ENCODE measurements around the gene GNA15. TPM values are rescaled to one million over a fixed set of nuclear protein-coding genes. Genes with fewer than 3 reads are reported as not detected.
A peak's percentile ranks its signal among the peaks of the same experiment; 100 is the strongest.

Gene GNA15
- total and polyA plus RNA-seq, 12 donors = 0.61 to 16.3 (median 6.8) TPM

- peak overlapping the region; percentile 40 to 93 (median 80) for H3K4me3 ChIP-seq
- peaks cover 47 to 54% of the 10 kb centered on the region in 2 donors for H3K4me1 ChIP-seq (replicated peaks in 1 of 2)
- peak overlapping the region in 4 of 5 donors; percentile 35 to 89 (median 83) for H3K27ac ChIP-seq
Measured at GRCh38 chr19:3095441-3096191, 40.2 kb upstream of the GNA15 start.

DNA sequence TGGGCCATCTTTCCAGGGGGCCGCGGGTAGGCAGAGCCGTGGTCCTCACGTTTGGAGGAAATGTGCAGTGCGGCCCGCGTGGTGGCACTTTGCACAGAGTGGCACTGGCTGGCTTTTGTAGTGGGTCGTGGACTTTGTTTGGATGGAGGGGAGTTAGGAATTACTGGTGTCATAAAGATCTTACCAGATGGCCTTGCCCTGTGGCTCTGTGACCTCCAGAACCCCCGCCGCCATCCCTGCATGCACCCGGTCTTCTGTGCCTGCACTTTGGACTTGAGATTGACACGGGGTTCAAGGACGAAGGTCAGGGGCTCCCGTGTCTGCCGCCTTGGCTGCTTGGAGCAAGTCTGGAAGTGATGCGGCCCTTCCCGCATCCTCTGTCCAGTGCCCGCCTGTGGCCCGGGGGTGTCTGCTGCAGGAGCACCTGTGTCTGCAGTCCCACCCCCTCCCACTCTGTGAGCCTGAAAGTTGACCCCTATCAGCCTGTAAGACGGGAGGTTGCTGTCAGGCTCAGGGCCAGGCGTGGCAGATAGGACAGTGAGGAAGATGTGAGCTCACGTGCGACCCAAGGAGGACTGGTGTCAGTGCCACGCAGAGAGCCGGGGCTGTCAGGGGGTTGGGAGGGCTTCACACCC lies 39.4 kb upstream of the GNA15 start:
- Histone ChIP-seq H3K4me3 (peak overlapping the region in 2 of 4 donors; percentile 83 to 93), H3K27me3 (no peaks in the 10 kb centered on the region), H3K36me3 (replicated peaks in 1 of 2) (no peaks in the 10 kb centered on the region), H3K27ac (peak overlapping the region in 4 of 5 donors; percentile 66 to 89 (median 83)), H3K4me1 (replicated peaks in 1 of 2) (peaks cover 47 to 58% of the 10 kb centered on the region in 2 donors), H3K9me3 (replicated peaks in 1 of 3) (no peaks in the 10 kb centered on the region)
- TF ChIP-seq CTCF (IDR thresholded peaks at IDR 0.05) (no peak), POLR2A (IDR thresholded peaks at IDR 0.05) (no peak)
- intact Hi-C loops (cut with DNase I) = no loop called here
- peak in 1 of 7 donors; percentile 60 for DNase-seq
- WGBS, 4 donors = 13 to 23% (median 20%) methylated on average over 3 to 25 of the region's 25 CpGs

More at GRCh38 chr19:3095441-3096191, 40.2 kb upstream of the GNA15 start:
- Histone ChIP-seq H3K9me3 (replicated peaks in 1 of 3) (no peaks in the 10 kb centered on the region), H3K27me3 (no peaks in the 10 kb centered on the region), H3K36me3 (replicated peaks in 1 of 2) (no peaks in the 10 kb centered on the region)
- peak in 5 of 7 donors; percentile 56 to 69 (median 63) for DNase-seq
- 6 to 15% (median 10%) methylated on average over 12 to 31 of the region's 31 CpGs for WGBS, 4 donors
- TF ChIP-seq POLR2A (IDR thresholded peaks at IDR 0.05) (no peak), CTCF (IDR thresholded peaks at IDR 0.05) (no peak)
- intact Hi-C loops (cut with DNase I) = no loop called here

- H3K4me1 ChIP-seq (replicated peaks in 1 of 2) = peaks cover 47 to 58% of the 10 kb centered on the region in 2 donors
- peak overlapping the region in 1 of 4 donors; percentile 93 for H3K4me3 ChIP-seq
- peak overlapping the region in 4 of 5 donors; percentile 66 to 89 (median 83) for H3K27ac ChIP-seq
- H3K9me3 ChIP-seq (replicated peaks in 1 of 3) = no peaks in the 10 kb centered on the region
- TF ChIP-seq POLR2A (IDR thresholded peaks at IDR 0.05) (no peak), CTCF (IDR thresholded peaks at IDR 0.05) (no peak)
- WGBS, 4 donors = 35 to 63% (median 50%) methylated on average over 4 to 11 of the region's 11 CpGs
- intact Hi-C loops (cut with DNase I) = no loop called here
- no peaks in the 10 kb centered on the region for H3K36me3 ChIP-seq (replicated peaks in 1 of 2)
- DNase-seq = no peak
- no peaks in the 10 kb centered on the region for H3K27me3 ChIP-seq
Measured at GRCh38 chr19:3096902-3097326, 38.9 kb upstream of the GNA15 start.

DNA sequence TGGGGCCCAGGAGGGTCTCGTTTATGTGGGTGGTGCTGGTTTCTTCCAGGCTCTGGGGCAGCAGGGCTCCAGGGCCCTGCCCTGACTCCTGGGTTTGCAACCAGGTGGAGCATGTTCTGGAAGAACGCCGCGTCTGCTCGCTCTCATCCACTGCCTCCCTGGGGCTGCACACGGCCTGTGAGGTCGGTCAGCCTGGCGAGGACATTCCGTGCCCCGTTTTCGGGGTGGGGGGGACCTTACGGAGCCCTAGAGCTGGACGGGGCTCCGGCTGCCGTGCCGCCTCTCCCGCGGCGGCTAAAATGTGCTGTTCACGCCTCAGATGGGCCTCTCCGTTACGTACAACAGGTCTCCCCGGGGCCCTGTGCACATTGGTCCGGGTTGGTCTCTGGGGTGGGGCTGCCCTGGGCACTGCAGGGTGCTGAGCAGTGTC lies 38.4 kb upstream of the GNA15 start:
- Histone ChIP-seq H3K27me3 (no peaks in the 10 kb centered on the region), H3K36me3 (replicated peaks in 1 of 2) (no peaks in the 10 kb centered on the region), H3K9me3 (replicated peaks in 1 of 3) (no peaks in the 10 kb centered on the region), H3K4me3 (peak overlapping the region in 1 of 4 donors; percentile 93), H3K4me1 (replicated peaks in 1 of 2) (peaks cover 47 to 58% of the 10 kb centered on the region in 2 donors), H3K27ac (peak overlapping the region in 4 of 5 donors; percentile 66 to 89 (median 83))
- WGBS, 4 donors = 55 to 95% (median 77%) methylated on average over 4 to 24 of the region's 24 CpGs
- intact Hi-C loops (cut with DNase I) = no loop called here
- peak in 1 of 7 donors; percentile 30 for DNase-seq
- no peak for TF ChIP-seq POLR2A (IDR thresholded peaks at IDR 0.05)
- no peak for TF ChIP-seq CTCF (IDR thresholded peaks at IDR 0.05)

Data from adrenal gland (tissue), 12 donors.